ENCODE measurements around the gene KANSL1. TPM values are rescaled to one million over a fixed set of nuclear protein-coding genes. Genes with fewer than 3 reads are reported as not detected.

KANSL1 gene
- total and polyA plus RNA-seq, 10 of the 15 experiments (the other 5 are each of a cell fraction or from before 2014, with no cell fraction given): 4.7 to 60.6 (median 28.0) TPM

GRCh38 chr17:46216682-46217081, 23.5 kb upstream of the KANSL1 start:
- RAD21 ChIA-PET (ENCODE audit: unreplicated experiment): interaction anchor here (0.7 to 1.9 kb wide), 3 partner anchors 18 to 1431 kb away, joined by 3 to 6 read pairs (median 3); partner anchors contain the start of gene KANSL1

More at GRCh38 chr17:46216682-46217081, 23.5 kb upstream of the KANSL1 start:
- intact Hi-C loops (cut with micrococcal nuclease; ENCODE audit: unreplicated experiment): no loop called here
- CTCF ChIA-PET: interaction anchor here (1.1 to 9.7 kb wide), 2 partner anchors 13 to 16 kb away, joined by 3 to 152 read pairs; no protein-coding TSS in a partner anchor
- Histone ChIP-seq H4K20me1 (ENCODE audit: control insufficient read depth, insufficient read depth) (no peaks in the 10 kb centered on the region), H3K27me3 (replicated peaks in 1 of 2; ENCODE audit: control insufficient read depth in 2 of 2, insufficient read depth in 2 of 2, low read length in 1 of 2) (no peaks in the 10 kb centered on the region), H3K9ac (ENCODE audit: control insufficient read depth, insufficient read depth, low read length) (no peak overlapping the region), H3K4me3 (no peak overlapping the region), H3K4me1 (ENCODE audit: control insufficient read depth, insufficient read depth, low read length) (no peaks in the 10 kb centered on the region), H3K9me3 (replicated peaks; ENCODE audit: control insufficient read depth, insufficient read depth, low read length) (no peaks in the 10 kb centered on the region), H3K4me2 (ENCODE audit: control insufficient read depth, insufficient read depth) (no peak overlapping the region), H3K36me3 (ENCODE audit: control insufficient read depth in 2 of 2, insufficient read depth in 2 of 2, low read length in 1 of 2) (peaks cover 3 to 18% of the 10 kb centered on the region in 2 experiments; a peak in 2 of 4 replicates), H3K27ac (ENCODE audit: control insufficient read depth, insufficient read depth) (no peak overlapping the region), H2AFZ (ENCODE audit: control insufficient read depth, low read depth, low read length) (no peak overlapping the region), H3K79me2 (ENCODE audit: control insufficient read depth, insufficient read depth, low read length) (peaks cover 13% of the 10 kb centered on the region)
- no peak for ATAC-seq
- in situ Hi-C loops (cut with MboI): loop anchor here (5.0 kb wide), 1 partner anchor 214 kb away; no protein-coding TSS in a partner anchor
- BruUV-seq (replicated peaks): no TSS peak
- TF ChIP-seq, protein P1, sequence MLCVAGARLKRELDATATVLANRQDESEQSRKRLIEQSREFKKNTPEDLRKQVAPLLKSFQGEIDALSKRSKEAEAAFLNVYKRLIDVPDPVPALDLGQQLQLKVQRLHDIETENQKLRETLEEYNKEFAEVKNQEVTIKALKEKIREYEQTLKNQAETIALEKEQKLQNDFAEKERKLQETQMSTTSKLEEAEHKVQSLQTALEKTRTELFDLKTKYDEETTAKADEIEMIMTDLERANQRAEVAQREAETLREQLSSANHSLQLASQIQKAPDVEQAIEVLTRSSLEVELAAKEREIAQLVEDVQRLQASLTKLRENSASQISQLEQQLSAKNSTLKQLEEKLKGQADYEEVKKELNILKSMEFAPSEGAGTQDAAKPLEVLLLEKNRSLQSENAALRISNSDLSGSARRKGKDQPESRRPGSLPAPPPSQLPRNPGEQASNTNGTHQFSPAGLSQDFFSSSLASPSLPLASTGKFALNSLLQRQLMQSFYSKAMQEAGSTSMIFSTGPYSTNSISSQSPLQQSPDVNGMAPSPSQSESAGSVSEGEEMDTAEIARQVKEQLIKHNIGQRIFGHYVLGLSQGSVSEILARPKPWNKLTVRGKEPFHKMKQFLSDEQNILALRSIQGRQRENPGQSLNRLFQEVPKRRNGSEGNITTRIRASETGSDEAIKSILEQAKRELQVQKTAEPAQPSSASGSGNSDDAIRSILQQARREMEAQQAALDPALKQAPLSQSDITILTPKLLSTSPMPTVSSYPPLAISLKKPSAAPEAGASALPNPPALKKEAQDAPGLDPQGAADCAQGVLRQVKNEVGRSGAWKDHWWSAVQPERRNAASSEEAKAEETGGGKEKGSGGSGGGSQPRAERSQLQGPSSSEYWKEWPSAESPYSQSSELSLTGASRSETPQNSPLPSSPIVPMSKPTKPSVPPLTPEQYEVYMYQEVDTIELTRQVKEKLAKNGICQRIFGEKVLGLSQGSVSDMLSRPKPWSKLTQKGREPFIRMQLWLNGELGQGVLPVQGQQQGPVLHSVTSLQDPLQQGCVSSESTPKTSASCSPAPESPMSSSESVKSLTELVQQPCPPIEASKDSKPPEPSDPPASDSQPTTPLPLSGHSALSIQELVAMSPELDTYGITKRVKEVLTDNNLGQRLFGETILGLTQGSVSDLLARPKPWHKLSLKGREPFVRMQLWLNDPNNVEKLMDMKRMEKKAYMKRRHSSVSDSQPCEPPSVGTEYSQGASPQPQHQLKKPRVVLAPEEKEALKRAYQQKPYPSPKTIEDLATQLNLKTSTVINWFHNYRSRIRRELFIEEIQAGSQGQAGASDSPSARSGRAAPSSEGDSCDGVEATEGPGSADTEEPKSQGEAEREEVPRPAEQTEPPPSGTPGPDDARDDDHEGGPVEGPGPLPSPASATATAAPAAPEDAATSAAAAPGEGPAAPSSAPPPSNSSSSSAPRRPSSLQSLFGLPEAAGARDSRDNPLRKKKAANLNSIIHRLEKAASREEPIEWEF (IDR thresholded peaks at IDR 0.05; ENCODE audit: insufficient replicate concordance, low read depth, low read length): no peak
- 88% methylated on average over 3 of the region's 3 CpGs for WGBS (ENCODE audit: insufficient coverage, insufficient replicate concordance, low lambda C conversion rate, missing lambda C conversion rate)
- SMC1A ChIA-PET (ENCODE audit: uncharacterized antibody, unreplicated experiment): interaction anchor here (1.0 kb wide), 1 partner anchor 174 kb away, joined by 3 read pairs; no protein-coding TSS in a partner anchor
- no peak for FAIRE-seq
- no peak for DNase-seq (ENCODE audit: low read depth, low spot score)
- POLR2A ChIA-PET: interaction anchor here (0.6 to 1.8 kb wide), 5 partner anchors 8 to 117 kb away, joined by 3 to 6 read pairs (median 5); no protein-coding TSS in a partner anchor
